HepG2 (cell line): ENCODE measurements around the gene EPHA3.

Source experiments
- GABPA ChIP-seq, 2 experiments: IDR thresholded peaks; 2 replicates each; pipeline ENCODE4 v1.6.1; 2011 to 2016; ENCODE audit warnings: low read depth in 2 of 2, low read length in 1 of 2, missing biosample characterization in 1 of 2, missing genetic modification characterization in 1 of 2
- ZNF709 ChIP-seq: sonication (generic); formaldehyde crosslinking; IDR thresholded peaks from 2 replicates; pipeline ENCODE4 v1.5.0; 2020; ENCODE audit warnings: mild to moderate bottlenecking, missing genetic modification reagents
- TF ChIP-seq, protein P1 (sequence below): IDR thresholded peaks from 2 replicates; pipeline ENCODE4 v1.6.1; 2016; ENCODE audit warnings: low read depth, missing genetic modification reagents, missing compliant biosample characterization

DNA sequence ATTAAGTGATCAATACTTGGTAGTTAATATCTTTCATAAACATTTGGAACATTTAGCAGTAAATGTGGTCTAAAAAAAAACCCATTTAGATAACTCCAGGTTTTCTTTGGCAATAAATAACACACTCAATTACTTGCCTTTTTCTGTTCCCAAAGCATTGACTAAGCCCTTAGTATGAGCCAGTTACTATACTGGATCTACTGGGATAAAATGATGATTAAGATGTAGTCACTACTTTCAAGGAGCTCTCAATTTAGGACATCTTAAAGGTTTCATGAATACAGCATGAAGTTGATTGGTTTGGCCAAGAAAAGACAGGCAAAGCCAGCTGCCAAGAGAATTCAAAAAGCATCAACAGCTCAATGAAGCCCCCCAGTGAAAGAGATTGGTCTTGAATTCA, 250.9 kb downstream of the EPHA3 start:
- TF ChIP-seq GABPA (IDR thresholded peaks at IDR 0.05; ENCODE audit: low read depth, low read length) = no peak
- TF ChIP-seq GABPA (CRISPR knock-in tag; IDR thresholded peaks at IDR 0.05; ENCODE audit: low read depth) = no peak
- no peak for TF ChIP-seq ZNF709
- TF ChIP-seq, protein P1, sequence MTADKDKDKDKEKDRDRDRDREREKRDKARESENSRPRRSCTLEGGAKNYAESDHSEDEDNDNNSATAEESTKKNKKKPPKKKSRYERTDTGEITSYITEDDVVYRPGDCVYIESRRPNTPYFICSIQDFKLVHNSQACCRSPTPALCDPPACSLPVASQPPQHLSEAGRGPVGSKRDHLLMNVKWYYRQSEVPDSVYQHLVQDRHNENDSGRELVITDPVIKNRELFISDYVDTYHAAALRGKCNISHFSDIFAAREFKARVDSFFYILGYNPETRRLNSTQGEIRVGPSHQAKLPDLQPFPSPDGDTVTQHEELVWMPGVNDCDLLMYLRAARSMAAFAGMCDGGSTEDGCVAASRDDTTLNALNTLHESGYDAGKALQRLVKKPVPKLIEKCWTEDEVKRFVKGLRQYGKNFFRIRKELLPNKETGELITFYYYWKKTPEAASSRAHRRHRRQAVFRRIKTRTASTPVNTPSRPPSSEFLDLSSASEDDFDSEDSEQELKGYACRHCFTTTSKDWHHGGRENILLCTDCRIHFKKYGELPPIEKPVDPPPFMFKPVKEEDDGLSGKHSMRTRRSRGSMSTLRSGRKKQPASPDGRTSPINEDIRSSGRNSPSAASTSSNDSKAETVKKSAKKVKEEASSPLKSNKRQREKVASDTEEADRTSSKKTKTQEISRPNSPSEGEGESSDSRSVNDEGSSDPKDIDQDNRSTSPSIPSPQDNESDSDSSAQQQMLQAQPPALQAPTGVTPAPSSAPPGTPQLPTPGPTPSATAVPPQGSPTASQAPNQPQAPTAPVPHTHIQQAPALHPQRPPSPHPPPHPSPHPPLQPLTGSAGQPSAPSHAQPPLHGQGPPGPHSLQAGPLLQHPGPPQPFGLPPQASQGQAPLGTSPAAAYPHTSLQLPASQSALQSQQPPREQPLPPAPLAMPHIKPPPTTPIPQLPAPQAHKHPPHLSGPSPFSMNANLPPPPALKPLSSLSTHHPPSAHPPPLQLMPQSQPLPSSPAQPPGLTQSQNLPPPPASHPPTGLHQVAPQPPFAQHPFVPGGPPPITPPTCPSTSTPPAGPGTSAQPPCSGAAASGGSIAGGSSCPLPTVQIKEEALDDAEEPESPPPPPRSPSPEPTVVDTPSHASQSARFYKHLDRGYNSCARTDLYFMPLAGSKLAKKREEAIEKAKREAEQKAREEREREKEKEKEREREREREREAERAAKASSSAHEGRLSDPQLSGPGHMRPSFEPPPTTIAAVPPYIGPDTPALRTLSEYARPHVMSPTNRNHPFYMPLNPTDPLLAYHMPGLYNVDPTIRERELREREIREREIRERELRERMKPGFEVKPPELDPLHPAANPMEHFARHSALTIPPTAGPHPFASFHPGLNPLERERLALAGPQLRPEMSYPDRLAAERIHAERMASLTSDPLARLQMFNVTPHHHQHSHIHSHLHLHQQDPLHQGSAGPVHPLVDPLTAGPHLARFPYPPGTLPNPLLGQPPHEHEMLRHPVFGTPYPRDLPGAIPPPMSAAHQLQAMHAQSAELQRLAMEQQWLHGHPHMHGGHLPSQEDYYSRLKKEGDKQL (CRISPR knock-in tag) = no peak
